ENCODE data around the gene XIAP. TPM values are rescaled to one million over a fixed set of nuclear protein-coding genes. Genes with fewer than 3 reads are reported as not detected.

The XIAP gene
- total and polyA plus RNA-seq, 9 of the 15 experiments (the other 6 are each of a cell fraction or from before 2014, with no cell fraction given), result 5.7 to 40.5 (median 19.8) TPM

DNA sequence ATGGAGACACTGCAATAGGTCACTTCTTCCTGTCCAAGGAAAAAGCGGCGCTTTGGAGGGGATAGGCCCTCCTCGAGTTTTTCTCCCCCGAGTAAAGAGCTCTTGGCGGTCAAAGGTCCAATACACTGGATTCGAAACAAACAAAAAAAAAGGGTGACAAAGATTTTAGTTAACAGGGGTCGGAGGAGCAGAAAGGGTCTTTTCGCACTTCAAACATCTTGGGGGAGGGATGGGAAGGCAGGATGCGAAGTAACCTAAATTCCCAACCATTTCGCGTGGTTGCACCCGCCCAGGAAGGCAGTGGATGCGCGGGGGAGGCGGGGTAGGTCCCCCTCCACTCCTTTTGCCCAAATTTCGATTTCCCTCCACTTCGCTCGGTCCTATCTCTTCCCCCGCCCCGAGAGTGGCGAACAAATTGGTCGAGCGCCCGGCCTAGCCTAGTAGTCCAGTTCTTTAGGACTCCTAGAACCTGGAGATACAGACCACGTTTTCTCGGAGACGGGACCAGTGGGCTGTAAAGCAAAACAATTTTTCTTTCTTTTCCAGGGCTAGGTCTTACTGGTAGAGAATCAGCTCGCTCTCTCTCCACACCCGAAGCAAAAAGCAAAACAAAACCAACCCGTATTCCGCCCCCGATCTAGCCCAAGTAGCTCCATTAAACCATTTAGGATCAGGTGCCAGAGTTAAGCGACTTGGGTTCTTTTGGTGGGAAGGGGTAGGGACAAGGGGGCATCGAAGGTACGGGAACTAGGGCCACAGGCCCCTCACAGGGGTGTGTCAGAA lies 99.6 kb downstream of the XIAP start (continued):
- TF ChIP-seq, protein P1, sequence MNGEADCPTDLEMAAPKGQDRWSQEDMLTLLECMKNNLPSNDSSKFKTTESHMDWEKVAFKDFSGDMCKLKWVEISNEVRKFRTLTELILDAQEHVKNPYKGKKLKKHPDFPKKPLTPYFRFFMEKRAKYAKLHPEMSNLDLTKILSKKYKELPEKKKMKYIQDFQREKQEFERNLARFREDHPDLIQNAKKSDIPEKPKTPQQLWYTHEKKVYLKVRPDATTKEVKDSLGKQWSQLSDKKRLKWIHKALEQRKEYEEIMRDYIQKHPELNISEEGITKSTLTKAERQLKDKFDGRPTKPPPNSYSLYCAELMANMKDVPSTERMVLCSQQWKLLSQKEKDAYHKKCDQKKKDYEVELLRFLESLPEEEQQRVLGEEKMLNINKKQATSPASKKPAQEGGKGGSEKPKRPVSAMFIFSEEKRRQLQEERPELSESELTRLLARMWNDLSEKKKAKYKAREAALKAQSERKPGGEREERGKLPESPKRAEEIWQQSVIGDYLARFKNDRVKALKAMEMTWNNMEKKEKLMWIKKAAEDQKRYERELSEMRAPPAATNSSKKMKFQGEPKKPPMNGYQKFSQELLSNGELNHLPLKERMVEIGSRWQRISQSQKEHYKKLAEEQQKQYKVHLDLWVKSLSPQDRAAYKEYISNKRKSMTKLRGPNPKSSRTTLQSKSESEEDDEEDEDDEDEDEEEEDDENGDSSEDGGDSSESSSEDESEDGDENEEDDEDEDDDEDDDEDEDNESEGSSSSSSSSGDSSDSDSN (IDR thresholded peaks at IDR 0.05; ENCODE audit: borderline replicate concordance in 1 of 2, low read depth in 2 of 2, low read length in 2 of 2), result peak in 1 of 2 experiments; percentile 42; a peak in 1 of 4 replicates
- TF ChIP-seq, protein P2, sequence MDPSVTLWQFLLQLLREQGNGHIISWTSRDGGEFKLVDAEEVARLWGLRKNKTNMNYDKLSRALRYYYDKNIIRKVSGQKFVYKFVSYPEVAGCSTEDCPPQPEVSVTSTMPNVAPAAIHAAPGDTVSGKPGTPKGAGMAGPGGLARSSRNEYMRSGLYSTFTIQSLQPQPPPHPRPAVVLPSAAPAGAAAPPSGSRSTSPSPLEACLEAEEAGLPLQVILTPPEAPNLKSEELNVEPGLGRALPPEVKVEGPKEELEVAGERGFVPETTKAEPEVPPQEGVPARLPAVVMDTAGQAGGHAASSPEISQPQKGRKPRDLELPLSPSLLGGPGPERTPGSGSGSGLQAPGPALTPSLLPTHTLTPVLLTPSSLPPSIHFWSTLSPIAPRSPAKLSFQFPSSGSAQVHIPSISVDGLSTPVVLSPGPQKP (CRISPR knock-in tag; IDR thresholded peaks at IDR 0.05), result no peak
- peak; percentile 48 to 65 for TF ChIP-seq NRF1 (conservative IDR thresholded peaks at IDR 0.05 in 1 of 2, IDR thresholded peaks at IDR 0.05 in 1 of 2)
- TF ChIP-seq, protein P3, sequence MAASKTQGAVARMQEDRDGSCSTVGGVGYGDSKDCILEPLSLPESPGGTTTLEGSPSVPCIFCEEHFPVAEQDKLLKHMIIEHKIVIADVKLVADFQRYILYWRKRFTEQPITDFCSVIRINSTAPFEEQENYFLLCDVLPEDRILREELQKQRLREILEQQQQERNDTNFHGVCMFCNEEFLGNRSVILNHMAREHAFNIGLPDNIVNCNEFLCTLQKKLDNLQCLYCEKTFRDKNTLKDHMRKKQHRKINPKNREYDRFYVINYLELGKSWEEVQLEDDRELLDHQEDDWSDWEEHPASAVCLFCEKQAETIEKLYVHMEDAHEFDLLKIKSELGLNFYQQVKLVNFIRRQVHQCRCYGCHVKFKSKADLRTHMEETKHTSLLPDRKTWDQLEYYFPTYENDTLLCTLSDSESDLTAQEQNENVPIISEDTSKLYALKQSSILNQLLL (CRISPR knock-in tag; IDR thresholded peaks at IDR 0.05; ENCODE audit: borderline replicate concordance), result no peak
- peak; percentile 67 for TF ChIP-seq KDM5B (IDR thresholded peaks at IDR 0.05; ENCODE audit: insufficient replicate concordance, low read depth, low read length)
- TF ChIP-seq ZKSCAN8 (CRISPR knock-in tag; IDR thresholded peaks at IDR 0.05), result no peak
- no peak for TF ChIP-seq ZC3H8 (IDR thresholded peaks at IDR 0.05)
- TF ChIP-seq GTF2E2 (tag; IDR thresholded peaks at IDR 0.05), result 0 out of 2 replicates have a peak, but pooled peaks have one; percentile 46
- TF ChIP-seq ELF2 (CRISPR knock-in tag; IDR thresholded peaks at IDR 0.05), result no peak
- TF ChIP-seq NEUROD1 (IDR thresholded peaks at IDR 0.05; ENCODE audit: borderline replicate concordance, low read depth, low read length, partially characterized antibody), result peak; percentile 28
- no peak for TF ChIP-seq ZNF77 (CRISPR knock-in tag; IDR thresholded peaks at IDR 0.05)
- no peak for TF ChIP-seq SRSF1 (IDR thresholded peaks at IDR 0.05; ENCODE audit: low read depth, low read length)
- TF ChIP-seq, protein P4, sequence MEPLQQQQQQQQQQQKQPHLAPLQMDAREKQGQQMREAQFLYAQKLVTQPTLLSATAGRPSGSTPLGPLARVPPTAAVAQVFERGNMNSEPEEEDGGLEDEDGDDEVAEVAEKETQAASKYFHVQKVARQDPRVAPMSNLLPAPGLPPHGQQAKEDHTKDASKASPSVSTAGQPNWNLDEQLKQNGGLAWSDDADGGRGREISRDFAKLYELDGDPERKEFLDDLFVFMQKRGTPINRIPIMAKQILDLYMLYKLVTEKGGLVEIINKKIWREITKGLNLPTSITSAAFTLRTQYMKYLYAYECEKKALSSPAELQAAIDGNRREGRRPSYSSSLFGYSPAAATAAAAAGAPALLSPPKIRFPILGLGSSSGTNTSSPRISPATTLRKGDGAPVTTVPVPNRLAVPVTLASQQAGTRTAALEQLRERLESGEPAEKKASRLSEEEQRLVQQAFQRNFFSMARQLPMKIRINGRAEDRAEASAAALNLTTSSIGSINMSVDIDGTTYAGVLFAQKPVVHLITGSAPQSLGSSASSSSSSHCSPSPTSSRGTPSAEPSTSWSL (CRISPR knock-in tag; IDR thresholded peaks at IDR 0.05; ENCODE audit: borderline replicate concordance), result no peak
